A673 (cell line): ENCODE results near the gene ECE1. TPM values are rescaled to one million over a fixed set of nuclear protein-coding genes. Genes with fewer than 3 reads are reported as not detected.
A peak's percentile ranks its signal among the peaks of the same experiment; 100 is the strongest.

Experiments
- BruUV-seq: library from RNA; stranded (reverse); fragments of 400-500 nt; replicated peaks from 2 replicates; lab custom pipeline; 2021; lab: Mats Ljungman, UMichigan
- CTCF ChIA-PET: fragments of 300-600 bp; sonication (Branson Sonifier 250); formaldehyde crosslinking; loops from one replicate; lab custom pipeline; 2022; ENCODE audit warnings: antibody characterized with exemption; lab: Charles Lee
- POLR2A ChIA-PET: fragments of 300-600 bp; sonication (Branson Sonifier 250); formaldehyde crosslinking; loops from one replicate; lab custom pipeline; 2022; ENCODE audit warnings: antibody characterized with exemption; ENCODE audit not compliant: low non-redundant PET; lab: Charles Lee
- DNase-seq: peaks from one replicate; pipeline ENCODE4 v3.0.0-alpha.2; 2015; ENCODE audit warnings: low spot score
- H3K27ac ChIP-seq: fragments of 200-600 bp; sonication (generic); 2 replicates; pipeline ENCODE4 v1.5.1; 2016; ENCODE audit warnings: mixed run types, low read depth, mild to moderate bottlenecking, mixed read lengths, antibody characterized with exemption, low read length; ENCODE audit not compliant: poor library complexity, severe bottlenecking
- H3K27me3 ChIP-seq: fragments of 200-600 bp; sonication (generic); replicated peaks from 2 replicates; pipeline ENCODE4 v1.6.1; 2017; ENCODE audit warnings: mixed run types, low read depth, mild to moderate bottlenecking, mixed read lengths, antibody characterized with exemption, low read length; ENCODE audit not compliant: insufficient read depth, poor library complexity
- H3K36me3 ChIP-seq: fragments of 200-600 bp; sonication (generic); 2 replicates; pipeline ENCODE4 v1.6.1; 2016; ENCODE audit warnings: mixed run types, mild to moderate bottlenecking, mixed read lengths, antibody characterized with exemption, low read length; ENCODE audit not compliant: insufficient read depth, poor library complexity, severe bottlenecking
- H3K4me1 ChIP-seq: fragments of 200-600 bp; sonication (generic); 2 replicates; pipeline ENCODE4 v1.6.1; 2017; ENCODE audit warnings: mixed run types, mild to moderate bottlenecking, mixed read lengths, antibody characterized with exemption, low read length; ENCODE audit not compliant: insufficient read depth, poor library complexity, severe bottlenecking
- H3K4me3 ChIP-seq: fragments of 200-600 bp; sonication (generic); 2 replicates; pipeline ENCODE4 v1.5.1; 2016; ENCODE audit warnings: low read depth, mixed run types, mild to moderate bottlenecking, mixed read lengths, low read length; ENCODE audit not compliant: poor library complexity, severe bottlenecking
- H3K9me3 ChIP-seq: fragments of 200-600 bp; sonication (generic); 2 replicates; pipeline ENCODE4 v1.6.1; 2016; ENCODE audit warnings: mixed run types, low read depth, mild to moderate bottlenecking, mixed read lengths, antibody characterized with exemption, low read length; ENCODE audit not compliant: poor library complexity, severe bottlenecking
- CTCF ChIP-seq: fragments of 300-800, 200-600 bp; sonication (generic); conservative IDR thresholded peaks from 2 replicates; pipeline ENCODE4 v1.5.1; 2017; ENCODE audit warnings: low read depth, mild to moderate bottlenecking, antibody characterized with exemption, low read length, moderate library complexity, mixed read lengths
- EZH2 ChIP-seq: fragments of 200-600 bp; sonication (generic); IDR thresholded peaks from 2 replicates; pipeline ENCODE4 v1.6.1; 2017; ENCODE audit warnings: borderline replicate concordance, low read depth, mild to moderate bottlenecking, mixed read lengths, antibody characterized with exemption, low read length; ENCODE audit not compliant: poor library complexity, severe bottlenecking
- intact Hi-C: fragments of 100-400 bp; cut with micrococcal nuclease; formaldehyde crosslinking; loops from one replicate; pipeline ENCODE4 v1.10.0; 2022; ENCODE audit not compliant: unreplicated experiment
- total RNA-seq: library from RNA; stranded (reverse); gene quantifications from 2 replicates; pipeline ENCODE4 v1.2.3, GENCODE V29; 2021

Gene ECE1
- total RNA-seq, 1 experiment from 2014 or later = 31.5 TPM

- TF ChIP-seq CTCF = no peak
- no peak for TF ChIP-seq EZH2
- ChIA-PET CTCF (no interaction called here), POLR2A (no interaction called here)
- Histone ChIP-seq H3K27ac (no peak overlapping the region), H3K9me3 (no peaks in the 10 kb centered on the region), H3K27me3 (no peaks in the 10 kb centered on the region), H3K36me3 (no peaks in the 10 kb centered on the region), H3K4me1 (peaks cover 11% of the 10 kb centered on the region), H3K4me3 (no peak overlapping the region)
- DNase-seq = no peak
- intact Hi-C loops = no loop called here
- BruUV-seq = no TSS peak
Measured at GRCh38 chr1:21291964-21292363, 1.7 kb upstream of the ECE1 start.

GRCh38 chr1:21291184-21291583 lies 921 bp upstream of the ECE1 start:
- H3K4me1 ChIP-seq = peaks cover 11% of the 10 kb centered on the region
- POLR2A ChIA-PET = no interaction called here
- H3K27me3 ChIP-seq = no peaks in the 10 kb centered on the region
- H3K4me3 ChIP-seq = no peak overlapping the region
- no peak overlapping the region for H3K27ac ChIP-seq
- no peak for DNase-seq
- intact Hi-C loops = no loop called here
- no peaks in the 10 kb centered on the region for H3K36me3 ChIP-seq
- CTCF ChIA-PET = no interaction called here
- TF ChIP-seq CTCF = no peak
- TF ChIP-seq EZH2 = no peak
- no TSS peak for BruUV-seq
- no peaks in the 10 kb centered on the region for H3K9me3 ChIP-seq

- Histone ChIP-seq H3K4me1 (peaks cover 11% of the 10 kb centered on the region), H3K36me3 (no peaks in the 10 kb centered on the region), H3K9me3 (no peaks in the 10 kb centered on the region), H3K27me3 (no peaks in the 10 kb centered on the region), H3K4me3 (peak overlapping the region; percentile 53), H3K27ac (peak overlapping the region; percentile 33)
- TF ChIP-seq EZH2 = no peak
- TF ChIP-seq CTCF = no peak
- intact Hi-C loops = no loop called here
- no peak for DNase-seq
- no TSS peak for BruUV-seq
- ChIA-PET POLR2A (no interaction called here), CTCF (no interaction called here)
Measured at GRCh38 chr1:21290546-21290944, 282 bp upstream of the ECE1 start.
